ENCODE results near the gene TMEM253.

DNA sequence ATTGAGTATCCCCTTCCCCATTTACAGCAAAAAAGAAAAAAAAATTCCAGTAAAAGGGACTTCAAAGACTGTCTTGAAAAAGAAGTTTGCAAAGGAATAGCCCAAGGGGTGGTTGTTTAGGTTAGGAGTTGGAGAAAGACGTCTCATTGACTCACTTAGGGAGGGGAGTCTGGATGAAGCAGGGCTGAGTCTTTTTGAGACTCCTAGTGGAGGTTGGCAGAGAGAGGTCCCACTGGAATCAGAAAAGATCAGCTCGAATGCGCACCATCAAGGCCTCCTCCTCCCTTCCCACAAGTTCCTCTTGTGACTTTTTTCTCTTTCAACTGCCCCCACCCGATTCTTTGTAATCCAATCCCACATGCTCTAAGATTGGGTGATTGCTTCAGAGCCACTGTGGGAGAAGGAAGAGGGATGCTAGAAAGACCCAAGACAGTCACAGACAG lies 28.8 kb upstream of the TMEM253 start:
- TF ChIP-seq, protein P1, sequence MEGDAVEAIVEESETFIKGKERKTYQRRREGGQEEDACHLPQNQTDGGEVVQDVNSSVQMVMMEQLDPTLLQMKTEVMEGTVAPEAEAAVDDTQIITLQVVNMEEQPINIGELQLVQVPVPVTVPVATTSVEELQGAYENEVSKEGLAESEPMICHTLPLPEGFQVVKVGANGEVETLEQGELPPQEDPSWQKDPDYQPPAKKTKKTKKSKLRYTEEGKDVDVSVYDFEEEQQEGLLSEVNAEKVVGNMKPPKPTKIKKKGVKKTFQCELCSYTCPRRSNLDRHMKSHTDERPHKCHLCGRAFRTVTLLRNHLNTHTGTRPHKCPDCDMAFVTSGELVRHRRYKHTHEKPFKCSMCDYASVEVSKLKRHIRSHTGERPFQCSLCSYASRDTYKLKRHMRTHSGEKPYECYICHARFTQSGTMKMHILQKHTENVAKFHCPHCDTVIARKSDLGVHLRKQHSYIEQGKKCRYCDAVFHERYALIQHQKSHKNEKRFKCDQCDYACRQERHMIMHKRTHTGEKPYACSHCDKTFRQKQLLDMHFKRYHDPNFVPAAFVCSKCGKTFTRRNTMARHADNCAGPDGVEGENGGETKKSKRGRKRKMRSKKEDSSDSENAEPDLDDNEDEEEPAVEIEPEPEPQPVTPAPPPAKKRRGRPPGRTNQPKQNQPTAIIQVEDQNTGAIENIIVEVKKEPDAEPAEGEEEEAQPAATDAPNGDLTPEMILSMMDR (conservative IDR thresholded peaks at IDR 0.05), result no peak
- TF ChIP-seq ZFX (IDR thresholded peaks at IDR 0.05), result no peak

Data from C4-2B (cell line).